HG03439 (cell line): ENCODE data around the gene ANKRD50.

Experiments used
- ATAC-seq: cut with Tn5 transposase; IDR thresholded peaks from one replicate; pipeline ENCODE4 v1.9.1; 2021; ENCODE audit warnings: mild to moderate bottlenecking, moderate library complexity; ENCODE audit not compliant: unreplicated experiment

Gene ANKRD50

GRCh38 chr4:124710911-124711310 is 1.6 kb downstream of the ANKRD50 start:
- ATAC-seq = no peak

GRCh38 chr4:124710015-124710741 is 2.4 kb downstream of the ANKRD50 start:
- no peak for ATAC-seq

- no peak for ATAC-seq
Measured at GRCh38 chr4:124708517-124709300, 3.8 kb downstream of the ANKRD50 start.

GRCh38 chr4:124705393-124705792 is 7.1 kb downstream of the ANKRD50 start:
- no peak for ATAC-seq

GRCh38 chr4:124703154-124703553 is 9.4 kb downstream of the ANKRD50 start:
- no peak for ATAC-seq

DNA sequence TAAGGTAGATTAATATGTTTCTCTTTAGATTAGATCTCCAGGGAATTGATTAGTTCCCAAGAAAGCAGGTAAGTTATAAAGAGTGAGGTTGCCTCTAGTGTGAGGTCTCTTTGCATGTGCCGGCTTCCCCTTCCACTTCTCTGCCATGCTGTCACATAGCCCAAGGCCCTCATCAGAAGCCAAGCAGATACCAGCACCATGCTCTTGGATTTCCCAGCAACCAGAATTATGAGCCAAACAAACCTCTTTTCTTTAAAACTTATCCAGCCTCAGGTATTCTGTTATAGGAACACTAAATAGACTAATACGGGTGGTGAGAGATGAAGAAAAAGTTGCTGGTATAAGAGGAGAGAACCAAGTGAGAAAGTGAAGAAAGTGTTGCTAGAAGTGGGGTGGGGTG is 15.1 kb downstream of the ANKRD50 start:
- ATAC-seq = no peak

DNA sequence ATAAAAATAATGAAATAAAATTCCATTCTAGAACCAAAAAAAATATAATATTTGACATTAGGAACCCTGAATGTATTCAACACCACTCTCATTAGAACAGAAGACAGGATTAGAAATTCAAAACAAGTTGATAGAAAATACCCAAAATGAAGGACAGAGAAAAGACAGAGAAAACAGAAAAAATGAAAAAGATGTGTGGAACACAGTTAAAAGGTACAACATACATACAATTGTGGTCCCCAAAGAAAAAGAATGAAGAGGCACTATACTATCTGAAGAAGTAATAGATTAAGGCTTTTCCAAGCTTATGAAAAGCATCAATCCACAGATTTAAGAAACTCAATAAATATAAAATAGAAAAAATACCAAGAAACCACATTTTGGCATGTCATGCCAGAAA is 16.4 kb downstream of the ANKRD50 start:
- no peak for ATAC-seq

DNA sequence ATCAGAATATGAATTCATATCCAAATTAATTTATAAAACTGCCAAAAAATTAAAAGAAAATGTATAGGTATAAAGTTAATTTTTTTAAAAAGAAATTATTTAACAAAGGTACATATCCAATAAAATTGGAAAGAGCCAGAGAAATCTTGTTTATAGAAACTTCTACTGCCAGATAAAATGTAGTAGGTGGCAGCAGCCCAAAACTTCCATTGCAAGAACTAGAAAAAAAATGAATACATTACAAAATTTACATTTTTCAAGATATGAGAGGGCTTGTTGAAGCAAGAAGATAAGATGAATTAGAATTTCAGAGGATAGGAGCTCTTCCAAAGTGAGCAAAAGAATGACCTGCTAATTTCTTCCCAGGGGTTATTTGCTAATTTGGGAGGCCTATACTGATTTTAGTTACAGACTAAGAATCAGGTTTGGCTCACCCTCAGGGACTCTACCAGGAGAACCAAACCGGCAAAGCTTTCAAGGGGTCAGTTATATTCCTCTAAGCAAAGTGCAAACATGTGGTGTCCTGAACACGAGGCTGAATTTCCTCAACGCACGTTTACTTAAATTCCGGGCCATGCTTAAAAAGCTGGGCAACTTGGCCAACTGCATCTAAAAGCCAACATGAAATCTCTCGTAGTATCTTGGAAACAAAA is 17.5 kb downstream of the ANKRD50 start:
- no peak for ATAC-seq

DNA sequence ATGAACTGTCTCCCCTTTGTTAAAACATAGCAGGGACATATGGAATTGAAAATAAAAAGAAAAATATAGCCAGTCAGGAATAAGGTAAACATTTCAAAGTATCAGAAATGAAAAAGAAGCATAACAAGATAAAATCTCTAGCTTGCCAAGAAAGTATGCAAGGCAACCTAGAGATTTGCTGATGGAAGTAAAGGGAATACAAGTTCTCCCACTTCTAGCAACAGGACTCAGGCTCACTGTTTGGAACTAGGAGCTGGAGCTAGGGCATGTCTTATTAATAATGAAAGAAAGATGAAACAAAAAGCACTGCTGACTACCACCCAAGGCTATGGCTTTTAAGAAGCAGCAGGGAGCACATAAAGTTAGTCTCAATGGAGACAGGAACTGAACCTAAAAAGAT is 18.2 kb downstream of the ANKRD50 start:
- no peak for ATAC-seq

GRCh38 chr4:124691801-124692200 is 20.7 kb downstream of the ANKRD50 start:
- no peak for ATAC-seq

GRCh38 chr4:124686279-124686678 is 26.3 kb downstream of the ANKRD50 start:
- no peak for ATAC-seq

GRCh38 chr4:124685851-124686250 is 26.7 kb downstream of the ANKRD50 start:
- no peak for ATAC-seq

DNA sequence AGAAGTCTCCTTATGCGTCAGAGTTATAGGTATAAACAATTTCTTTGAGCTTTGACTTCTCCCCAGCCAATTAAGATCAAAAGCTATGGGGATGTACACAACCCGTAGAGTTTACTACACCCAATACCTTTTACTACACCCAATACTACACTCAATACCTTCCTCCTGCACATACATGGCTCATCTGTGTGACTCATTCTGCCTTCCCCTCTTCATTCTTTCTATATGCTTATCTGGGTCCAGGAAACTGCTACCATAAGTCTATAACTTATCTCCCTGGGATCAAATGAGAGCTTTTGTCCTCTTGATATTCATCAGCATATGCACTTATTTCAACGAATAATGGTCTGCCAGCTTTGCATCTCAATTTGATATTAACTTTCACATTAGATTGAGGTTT is 28.2 kb downstream of the ANKRD50 start:
- ATAC-seq = no peak

DNA sequence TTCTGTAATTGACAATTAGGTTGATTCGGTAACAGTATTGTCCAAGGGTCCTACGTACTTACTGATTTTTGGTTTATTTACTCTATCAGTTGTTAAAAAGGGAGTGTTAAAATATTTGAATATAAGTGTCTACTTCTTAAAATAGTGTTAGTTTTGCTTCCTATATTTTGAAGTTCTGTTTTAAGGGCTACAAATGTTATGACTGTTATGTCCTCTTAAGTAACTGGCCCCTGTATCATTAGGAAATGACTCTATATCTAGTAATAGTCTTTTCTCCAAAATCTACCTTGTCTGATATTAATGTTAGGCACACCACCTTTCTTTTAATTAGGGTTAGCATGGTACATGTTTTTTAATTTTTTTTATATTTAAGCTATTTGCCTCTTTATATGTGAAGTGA is 30.1 kb downstream of the ANKRD50 start:
- ATAC-seq = no peak

GRCh38 chr4:124666496-124666895 is 46.0 kb downstream of the ANKRD50 start:
- no peak for ATAC-seq

DNA sequence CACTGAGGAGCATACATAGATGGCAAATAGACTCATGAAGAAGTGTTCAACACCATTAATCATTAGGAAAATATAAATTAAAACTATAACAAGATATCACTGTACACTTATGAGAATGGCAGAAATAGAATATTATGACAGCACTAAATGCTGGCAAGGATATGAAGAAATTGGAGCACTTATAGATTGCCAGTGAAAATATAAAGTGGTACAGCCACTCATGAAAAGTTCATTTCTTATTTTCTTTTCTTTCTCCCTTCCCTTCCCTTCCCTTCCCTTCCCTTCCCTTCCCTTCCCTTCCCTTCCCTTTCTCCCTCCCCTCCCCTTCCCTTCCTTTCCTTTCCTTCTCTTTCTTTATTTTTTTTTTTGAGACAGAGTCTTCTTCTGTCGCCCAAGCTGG is 53.7 kb downstream of the ANKRD50 start:
- ATAC-seq = no peak

DNA sequence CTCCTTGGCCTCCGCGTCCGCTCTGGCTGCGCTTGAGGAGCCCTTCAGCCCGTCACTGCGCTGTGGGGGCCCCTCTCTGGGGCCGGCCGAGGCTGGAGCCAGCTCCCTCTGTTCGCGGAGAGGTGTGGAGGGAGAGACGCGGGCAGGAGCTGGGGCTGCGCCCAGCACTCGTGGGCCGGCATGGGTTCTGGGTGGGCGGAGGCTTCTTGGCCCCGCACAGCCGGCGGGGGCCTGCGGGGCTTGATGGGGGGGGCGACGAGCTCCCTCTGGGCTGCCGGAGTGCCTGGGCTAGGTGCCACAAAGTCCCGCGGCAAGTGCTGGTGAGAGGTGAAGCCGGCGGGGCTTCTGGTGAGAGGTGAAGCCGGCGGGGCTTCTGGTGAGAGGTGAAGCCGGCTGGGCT is 61.9 kb downstream of the ANKRD50 start:
- no peak for ATAC-seq

DNA sequence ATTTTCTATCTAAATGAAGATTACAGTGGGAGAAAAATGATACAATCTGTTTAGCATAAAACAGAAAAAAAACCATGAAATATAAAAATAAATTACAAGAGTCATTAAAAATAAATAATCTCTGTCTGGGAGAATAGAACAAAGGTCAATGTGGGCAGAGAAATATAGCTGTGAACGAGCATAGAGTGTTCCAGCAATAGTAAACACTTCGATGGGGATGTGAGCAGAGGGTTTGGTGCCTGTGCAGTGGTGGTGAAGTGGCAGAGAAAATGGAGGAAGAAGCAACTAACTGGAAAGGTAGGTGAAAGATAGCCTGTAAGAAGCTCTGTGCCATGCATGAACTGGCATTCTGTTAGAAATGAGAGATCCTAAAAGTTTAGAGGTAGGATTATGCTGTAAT is 64.9 kb downstream of the ANKRD50 start:
- ATAC-seq = no peak

GRCh38 chr4:124644621-124645020 is 67.9 kb downstream of the ANKRD50 start:
- no peak for ATAC-seq

GRCh38 chr4:124642846-124643245 is 69.7 kb downstream of the ANKRD50 start:
- ATAC-seq = no peak

DNA sequence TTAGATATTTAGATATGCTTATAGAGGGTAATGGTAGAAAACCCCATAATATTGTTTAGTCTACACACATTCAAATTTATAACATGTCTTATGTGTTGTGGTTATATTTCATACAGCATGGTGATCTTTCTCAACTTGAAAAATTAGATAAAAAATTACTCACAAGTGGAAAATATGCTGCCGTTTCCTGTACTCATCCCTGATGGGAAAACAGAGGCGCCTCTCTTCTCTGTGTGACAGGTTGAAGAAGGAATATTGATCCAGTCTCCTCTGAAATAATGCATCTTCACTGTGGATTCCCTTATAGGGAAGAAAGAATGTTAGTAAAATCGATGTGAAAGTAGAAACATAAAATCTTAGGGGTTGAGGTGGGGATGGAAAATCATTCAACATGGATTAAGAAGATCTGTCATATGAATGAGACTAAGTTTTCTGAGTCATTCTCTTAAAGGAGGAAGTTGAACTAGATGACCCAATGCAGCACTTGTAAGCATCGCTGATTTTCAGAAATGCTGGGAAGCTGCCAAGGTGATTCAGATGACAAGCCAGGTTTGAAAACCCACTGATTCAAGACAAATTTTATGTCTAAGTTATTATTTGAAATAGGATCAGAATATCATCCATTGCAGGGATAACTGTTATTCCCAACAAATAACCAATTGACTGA is 70.7 kb downstream of the ANKRD50 start:
- no peak for ATAC-seq
